Measurements from ENCODE around the gene CROCC2. TPM values are rescaled to one million over a fixed set of nuclear protein-coding genes. Genes with fewer than 3 reads are reported as not detected.
A peak's percentile ranks its signal among the peaks of the same experiment; 100 is the strongest.

Gene CROCC2
- total and polyA plus RNA-seq, 11 donors, result not detected

- Histone ChIP-seq H3K27ac (no peak overlapping the region), H3K4me1 (no peaks in the 10 kb centered on the region), H3K36me3 (peaks cover 0 to 6% (median 0%) of the 10 kb centered on the region in 9 donors), H3K27me3 (no peaks in the 10 kb centered on the region), H3K4me3 (no peak overlapping the region), H3K9me3 (peaks cover 0 to 28% (median 0%) of the 10 kb centered on the region in 12 donors)
- ATAC-seq (no peak), DNase-seq (no peak)
- intact Hi-C loops (cut with DNase I), result no loop called here
- TF ChIP-seq CTCF (IDR thresholded peaks at IDR 0.05), result no peak
- TF ChIP-seq POLR2A (IDR thresholded peaks at IDR 0.05), result no peak
- 95 to 98% (median 95%) methylated on average over 20 of the region's 20 CpGs for WGBS, 4 donors
Measured at GRCh38 chr2:241019441-241020139, 113.5 kb downstream of the CROCC2 start.

- Histone ChIP-seq H3K27me3 (no peaks in the 10 kb centered on the region), H3K36me3 (peaks cover 0 to 6% (median 0%) of the 10 kb centered on the region in 9 donors), H3K4me3 (no peak overlapping the region), H3K27ac (no peak overlapping the region), H3K9me3 (peaks cover 0 to 34% (median 5%) of the 10 kb centered on the region in 12 donors), H3K4me1 (no peaks in the 10 kb centered on the region)
- 96 to 98% (median 97%) methylated on average over 10 of the region's 10 CpGs for WGBS, 4 donors
- DNase-seq (no peak), ATAC-seq (peak in 1 of 4 donors; percentile 19)
- intact Hi-C loops (cut with DNase I), result no loop called here
- no peak for TF ChIP-seq POLR2A (IDR thresholded peaks at IDR 0.05)
Measured at GRCh38 chr2:241020201-241020600, 114.1 kb downstream of the CROCC2 start.

GRCh38 chr2:241020629-241021190 is 114.6 kb downstream of the CROCC2 start:
- H3K27ac ChIP-seq, result no peak overlapping the region
- intact Hi-C loops (cut with DNase I), result no loop called here
- no peak for TF ChIP-seq POLR2A (IDR thresholded peaks at IDR 0.05)
- no peak for TF ChIP-seq CTCF (IDR thresholded peaks at IDR 0.05)
- peaks cover 0 to 6% (median 0%) of the 10 kb centered on the region in 9 donors for H3K36me3 ChIP-seq
- peak in 1 of 4 donors; percentile 22 for ATAC-seq
- H3K27me3 ChIP-seq, result no peaks in the 10 kb centered on the region
- H3K4me3 ChIP-seq, result no peak overlapping the region
- H3K4me1 ChIP-seq, result no peaks in the 10 kb centered on the region
- 85 to 91% (median 87%) methylated on average over 7 to 8 of the region's 8 CpGs for WGBS, 4 donors
- H3K9me3 ChIP-seq, result peaks cover 0 to 39% (median 9%) of the 10 kb centered on the region in 12 donors
- no peak for DNase-seq

GRCh38 chr2:241025639-241026038 is 119.5 kb downstream of the CROCC2 start:
- H3K36me3 ChIP-seq, result peaks cover 0 to 4% (median 0%) of the 10 kb centered on the region in 9 donors
- peaks cover 0 to 56% (median 20%) of the 10 kb centered on the region in 12 donors for H3K9me3 ChIP-seq
- H3K4me1 ChIP-seq, result no peaks in the 10 kb centered on the region
- intact Hi-C loops (cut with DNase I), result no loop called here
- H3K27me3 ChIP-seq, result no peaks in the 10 kb centered on the region
- no peak overlapping the region for H3K27ac ChIP-seq
- DNase-seq (no peak), ATAC-seq (no peak)
- no peak for TF ChIP-seq POLR2A (IDR thresholded peaks at IDR 0.05)
- no peak for TF ChIP-seq CTCF (IDR thresholded peaks at IDR 0.05)
- H3K4me3 ChIP-seq, result no peak overlapping the region
- WGBS, 4 donors, result 59 to 72% (median 61%) methylated on average over 1 of the region's 1 CpG

All from heart left ventricle (tissue), 16 donors.